CD4-positive, alpha-beta memory T cell (primary cell): ENCODE results near the gene NOX1. TPM values are rescaled to one million over a fixed set of nuclear protein-coding genes. Genes with fewer than 3 reads are reported as not detected.
"Not testable (repeated sequence)": the region's sequence is repeated elsewhere in the genome, so short reads cannot be mapped to it uniquely, and the experiment has no call there.

Source experiments
- CTCF ChIA-PET: fragments of 350-600 bp; sonication (Branson Sonifier 250); formaldehyde crosslinking; loops from one replicate; lab custom pipeline; 2021; ENCODE audit warnings: inconsistent platforms; ENCODE audit not compliant: partially characterized antibody; lab: Charles Lee
- POLR2A ChIA-PET: fragments of 350-600 bp; sonication (Branson Sonifier 250); formaldehyde crosslinking; loops from one replicate; lab custom pipeline; 2021; ENCODE audit not compliant: partially characterized antibody; lab: Charles Lee
- DNase-seq, 5 donors: peaks; one replicate each; pipeline versions ENCODE4 v3.0.0 to v3.0.0-alpha.2; 2020 to 2022; ENCODE audit warnings: mixed read lengths in 1 of 5
- H3K27ac ChIP-seq: one replicate; pipeline ENCODE4 v1.7.0; 2013; ENCODE audit warnings: low read depth, low read length
- H3K27me3 ChIP-seq: 2 replicates; pipeline ENCODE4 v1.7.0; 2013; ENCODE audit warnings: mild to moderate bottlenecking, low read length, moderate library complexity; ENCODE audit not compliant: insufficient read depth
- H3K36me3 ChIP-seq: 2 replicates; pipeline ENCODE4 v1.7.0; 2013; ENCODE audit warnings: mild to moderate bottlenecking, low read length, moderate library complexity; ENCODE audit not compliant: insufficient read depth
- H3K4me1 ChIP-seq: 2 replicates; pipeline ENCODE4 v1.7.0; 2013; ENCODE audit warnings: mild to moderate bottlenecking, low read length, moderate library complexity; ENCODE audit not compliant: insufficient read depth
- H3K4me3 ChIP-seq, 2 donors: one replicate each; pipeline ENCODE4 v1.7.0; 2013; ENCODE audit warnings: low read length in 2 of 2, mild to moderate bottlenecking in 1 of 2
- H3K9me3 ChIP-seq, 2 donors: one replicate each; pipeline ENCODE4 v1.7.0; 2013; ENCODE audit warnings: low read length in 2 of 2, control low read depth in 1 of 2; ENCODE audit not compliant: control insufficient read depth in 1 of 2
- H3K27ac Mint-ChIP-seq, 7 donors: one replicate each; pipeline ENCODE4 v1.8.0; 2020 to 2021; ENCODE audit warnings: mixed read lengths in 7 of 7, mild to moderate bottlenecking in 6 of 7, inconsistent platforms in 3 of 7, moderate library complexity in 3 of 7
- H3K27me3 Mint-ChIP-seq, 2 donors: one replicate each; pipeline ENCODE4 v1.8.0; 2020 to 2021; ENCODE audit warnings: mixed read lengths in 2 of 2
- H3K36me3 Mint-ChIP-seq, 2 donors: one replicate each; pipeline ENCODE4 v1.8.0; 2020 to 2021; ENCODE audit warnings: mixed read lengths in 2 of 2, inconsistent platforms in 1 of 2, mild to moderate bottlenecking in 1 of 2
- H3K4me1 Mint-ChIP-seq, 4 donors: one replicate each; pipeline ENCODE4 v1.8.0; 2020 to 2021; ENCODE audit warnings: mixed read lengths in 4 of 4, mild to moderate bottlenecking in 1 of 4
- H3K4me3 Mint-ChIP-seq, 8 donors: one replicate each; pipeline ENCODE4 v1.8.0; 2020 to 2021; ENCODE audit warnings: mixed read lengths in 8 of 8, mild to moderate bottlenecking in 7 of 8, moderate library complexity in 6 of 8, inconsistent platforms in 3 of 8
- H3K9me3 Mint-ChIP-seq, 8 donors: one replicate each; pipeline ENCODE4 v1.8.0; 2020 to 2021; ENCODE audit warnings: mixed read lengths in 8 of 8, mild to moderate bottlenecking in 5 of 8, inconsistent platforms in 3 of 8, moderate library complexity in 1 of 8
- intact Hi-C: fragments of 100-400 bp; cut with micrococcal nuclease; formaldehyde crosslinking; loops from one replicate; pipeline ENCODE4 v1.15.1; 2023
- polyA plus RNA-seq, 2 donors: library from polyadenylated mRNA; unstranded; fragments of 300-500 nt; fragmentation: Illumina TruSeq; gene quantifications; one replicate each; pipeline ENCODE4 v1.2.3, GENCODE V29; 2021
- total RNA-seq, 2 experiments: library from RNA; stranded (reverse); gene quantifications; one replicate each; pipeline ENCODE4 v1.2.3, GENCODE V29; 2021

Gene NOX1
- total and polyA plus RNA-seq, 4 experiments from 2014 or later, result not detected

DNA sequence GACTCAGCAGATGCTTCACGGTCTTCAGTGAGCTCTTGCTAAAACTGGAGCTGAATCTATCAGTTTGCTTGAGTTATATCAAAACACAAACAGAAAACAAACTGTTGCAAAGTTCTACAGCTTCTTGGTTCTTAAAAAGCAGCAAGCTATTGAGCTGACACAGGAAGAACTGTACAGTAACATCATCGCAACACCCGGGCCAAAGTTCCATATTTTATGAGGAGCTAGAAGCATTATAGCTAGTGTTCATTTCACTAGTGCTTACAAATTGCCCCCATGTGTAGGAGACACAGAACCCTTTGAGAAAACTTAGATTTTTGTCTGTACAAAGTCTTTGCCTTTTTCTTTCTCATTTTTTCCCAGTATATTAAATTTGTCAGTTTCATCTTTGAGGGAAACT lies 71.3 kb downstream of the NOX1 start:
- Histone ChIP-seq H3K9me3 (no peaks in the 10 kb centered on the region), H3K27ac (no peak overlapping the region), H3K4me3 (no peak overlapping the region), H3K4me1 (no peaks in the 10 kb centered on the region), H3K36me3 (no peaks in the 10 kb centered on the region), H3K27me3 (no peaks in the 10 kb centered on the region)
- Mint-ChIP-seq H3K4me1 (no peaks in the 10 kb centered on the region), H3K4me3 (no peak overlapping the region), H3K27ac (no peak overlapping the region), H3K36me3 (no peaks in the 10 kb centered on the region), H3K27me3 (peaks cover 4 to 8% of the 10 kb centered on the region in 2 donors), H3K9me3 (peaks cover 3 to 25% (median 10%) of the 10 kb centered on the region in 8 donors)
- DNase-seq, result no peak
- intact Hi-C loops, result no loop called here
- POLR2A ChIA-PET, result no interaction called here
- CTCF ChIA-PET, result no interaction called here

DNA sequence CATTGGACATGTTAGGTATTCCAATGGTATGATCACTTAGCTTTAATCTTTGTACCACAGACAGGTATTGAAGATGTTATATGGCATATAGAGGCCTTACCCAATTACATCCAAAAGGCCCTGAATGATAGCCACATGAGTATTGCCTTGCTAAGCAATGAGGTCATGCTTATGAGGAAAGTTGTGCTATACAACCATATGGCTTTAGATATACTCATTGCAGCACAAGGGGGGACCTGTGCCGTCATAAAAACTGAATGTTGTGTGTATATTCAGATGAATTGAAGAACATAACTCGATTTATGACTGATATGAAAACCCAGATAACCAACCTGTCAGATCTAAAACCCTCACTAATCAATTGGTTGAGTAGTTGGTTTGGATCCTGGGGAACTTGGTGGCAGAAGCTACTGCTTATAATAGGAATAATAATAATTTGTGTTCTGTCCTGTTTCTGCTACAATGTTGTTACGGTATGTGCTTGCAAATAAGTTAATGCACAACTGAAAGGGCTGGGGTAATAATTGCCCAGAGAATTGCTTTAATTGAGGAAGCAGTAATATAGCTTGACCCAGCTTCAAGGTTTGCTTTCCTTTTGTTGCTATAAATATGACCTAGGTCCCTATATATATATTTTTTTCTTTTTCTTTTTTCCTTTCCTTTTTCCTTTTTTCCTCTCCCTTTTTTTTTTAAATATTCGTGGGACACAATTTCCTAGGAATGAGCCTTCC lies 75.5 kb downstream of the NOX1 start:
- Histone ChIP-seq H3K36me3 (no peaks in the 10 kb centered on the region), H3K9me3 (no peaks in the 10 kb centered on the region), H3K27ac (no peak overlapping the region), H3K4me3 (no peak overlapping the region), H3K4me1 (no peaks in the 10 kb centered on the region), H3K27me3 (no peaks in the 10 kb centered on the region)
- Mint-ChIP-seq H3K4me1 (no peaks in the 10 kb centered on the region), H3K27ac (no peak overlapping the region), H3K27me3 (peaks cover 1 to 2% of the 10 kb centered on the region in 2 donors), H3K9me3 (no peaks in the 10 kb centered on the region), H3K4me3 (no peak overlapping the region), H3K36me3 (no peaks in the 10 kb centered on the region)
- ChIA-PET POLR2A (no interaction called here), CTCF (interaction anchor here (0.9 kb wide), 1 partner anchor 30 kb away, joined by 3 read pairs; no protein-coding TSS in a partner anchor)
- intact Hi-C loops, result no loop called here
- no peak for DNase-seq

DNA sequence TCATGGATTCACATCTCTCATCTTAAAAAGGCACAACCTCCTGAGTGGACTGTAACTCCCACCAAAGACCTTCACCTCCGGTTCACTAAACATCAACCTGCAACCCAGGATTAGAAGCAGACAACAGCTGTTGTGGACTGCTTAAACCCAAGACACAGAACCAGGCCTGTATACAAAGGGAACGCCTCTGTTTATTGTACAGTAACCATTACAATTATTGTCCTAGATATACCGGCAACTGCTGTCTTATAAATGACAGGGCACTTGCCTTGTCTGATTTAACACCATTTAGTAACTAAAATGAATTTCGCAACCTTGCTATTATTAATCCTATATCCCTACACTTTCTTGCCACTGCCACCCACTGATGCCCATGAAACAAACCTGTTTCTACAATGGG lies 76.8 kb downstream of the NOX1 start:
- Histone ChIP-seq H3K27me3 (no peaks in the 10 kb centered on the region), H3K4me1 (no peaks in the 10 kb centered on the region), H3K9me3 (no peaks in the 10 kb centered on the region), H3K4me3 (no peak overlapping the region), H3K27ac (no peak overlapping the region), H3K36me3 (no peaks in the 10 kb centered on the region)
- no peaks in the 10 kb centered on the region for H3K36me3 Mint-ChIP-seq
- no peaks in the 10 kb centered on the region for H3K4me1 Mint-ChIP-seq
- no peak for DNase-seq
- intact Hi-C loops, result no loop called here
- ChIA-PET CTCF (no interaction called here), POLR2A (no interaction called here)
- H3K9me3 Mint-ChIP-seq, result no peaks in the 10 kb centered on the region
- H3K27me3 Mint-ChIP-seq, result peaks cover 0 to 1% of the 10 kb centered on the region in 2 donors
- no peak overlapping the region for H3K27ac Mint-ChIP-seq
- H3K4me3 Mint-ChIP-seq, result no peak overlapping the region

DNA sequence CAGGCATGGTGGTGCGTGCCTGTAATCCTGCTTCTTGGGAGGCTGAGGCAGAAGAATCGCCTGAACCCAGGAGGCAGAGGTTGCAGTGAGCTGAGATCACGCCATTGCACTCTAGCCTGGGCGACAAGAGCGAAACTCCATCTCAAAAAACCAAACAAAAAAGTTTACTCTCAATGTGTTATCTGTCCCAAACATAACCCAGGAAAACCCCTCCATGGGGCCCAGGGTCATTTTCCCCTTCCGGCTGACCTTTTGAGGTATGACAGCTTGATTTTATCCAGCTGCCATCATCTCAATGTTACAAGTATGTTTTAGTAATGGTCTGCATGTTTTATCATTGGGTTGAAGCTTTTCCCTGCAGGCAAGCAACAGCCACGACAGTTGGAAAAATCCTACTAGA lies 77.8 kb downstream of the NOX1 start:
- H3K27ac ChIP-seq, CTCF ChIA-PET, H3K4me1 ChIP-seq, H3K27me3 Mint-ChIP-seq, H3K4me1 Mint-ChIP-seq, H3K4me3 Mint-ChIP-seq, H3K9me3 ChIP-seq, H3K9me3 Mint-ChIP-seq, H3K36me3 Mint-ChIP-seq, H3K4me3 ChIP-seq, H3K27ac Mint-ChIP-seq, H3K36me3 ChIP-seq, DNase-seq, intact Hi-C loops, POLR2A ChIA-PET, H3K27me3 ChIP-seq: not testable (repeated sequence)

Other genes starting within 250 kb of the NOX1 start
- 1 to 10 TPM in 1 of 2 experiments, under 1 TPM in 1; 0.93 to 1.2 TPM for gene TSPAN6, start 237.6 kb downstream of the NOX1 start, total RNA-seq
- gene TSPAN6, start 237.6 kb downstream of the NOX1 start, polyA plus RNA-seq, result 1 to 10 TPM; 3.9 to 4.1 TPM
- gene SRPX2, start 230.2 kb downstream of the NOX1 start, total RNA-seq, result not detected
- not detected for gene SRPX2, start 230.2 kb downstream of the NOX1 start, polyA plus RNA-seq
- gene SYTL4, start 142.2 kb downstream of the NOX1 start, total RNA-seq, result not detected
- not detected for gene SYTL4, start 142.2 kb downstream of the NOX1 start, polyA plus RNA-seq
- 10 to 100 TPM; 14.7 to 15.2 TPM for gene CSTF2, start 54.0 kb downstream of the NOX1 start, total RNA-seq
- 10 to 100 TPM in 1 of 2 donors, 1 to 10 TPM in 1; 9.5 to 13.4 TPM for gene CSTF2, start 54.0 kb downstream of the NOX1 start, polyA plus RNA-seq
- gene XKRX, start 54.6 kb upstream of the NOX1 start, total RNA-seq, result under 1 TPM; 0.47 to 0.67 TPM
- not detected for gene XKRX, start 54.6 kb upstream of the NOX1 start, polyA plus RNA-seq
- not detected for gene ARL13A, start 95.3 kb upstream of the NOX1 start, total RNA-seq
- gene ARL13A, start 95.3 kb upstream of the NOX1 start, polyA plus RNA-seq, result not detected
- 10 to 100 TPM; 44.1 to 52.5 TPM for gene TRMT2B, start 177.8 kb upstream of the NOX1 start, total RNA-seq
- gene TRMT2B, start 177.8 kb upstream of the NOX1 start, polyA plus RNA-seq, result 10 to 100 TPM; 38.5 to 60.8 TPM
- not detected for gene TMEM35A, start 204.5 kb upstream of the NOX1 start, total RNA-seq
- gene TMEM35A, start 204.5 kb upstream of the NOX1 start, polyA plus RNA-seq, result not detected
- under 1 TPM; 0.64 to 0.96 TPM for gene CENPI, start 223.8 kb upstream of the NOX1 start, total RNA-seq
- under 1 TPM in 1 of 2 donors, not detected in 1; 0.44 TPM for gene CENPI, start 223.8 kb upstream of the NOX1 start, polyA plus RNA-seq